Amniotic stem cell (primary cell): Measurements from ENCODE around the gene BRME1.
A peak's percentile ranks its signal among the peaks of the same experiment; 100 is the strongest.

Experiments
- DNase-seq: peaks from one replicate; lab custom pipeline; 2025; lab: John Stamatoyannopoulos, UW

The BRME1 gene

GRCh38 chr19:13905634-13906520, at the start of gene BRME1, which contains the start of gene CC2D1A:
TSS of gene BRME1 (minus strand) at chr19:13906117. CDS start at chr19:13904892, 1,225 bp downstream.
TSS of gene CC2D1A (plus strand) at chr19:13906201. CDS start at chr19:13906442, 241 bp downstream.
- DNase-seq, result peak; percentile 47

- no peak for DNase-seq
Measured at GRCh38 chr19:13954185-13954584, 48.3 kb upstream of the BRME1 start.

GRCh38 chr19:13952931-13953531, 47.1 kb upstream of the BRME1 start:
- peak; percentile 7 for DNase-seq

- DNase-seq, result peak; percentile 100
Measured at GRCh38 chr19:13952154-13952930, 46.4 kb upstream of the BRME1 start, which contains the start of gene DCAF15. TSS of gene DCAF15 (plus strand) at chr19:13952509. CDS start at chr19:13952513, 4 bp downstream.

- no peak for DNase-seq
Measured at GRCh38 chr19:13951799-13952153, 45.9 kb upstream of the BRME1 start.

- no peak for DNase-seq
Measured at GRCh38 chr19:13951043-13951442, 45.1 kb upstream of the BRME1 start.

GRCh38 chr19:13946414-13946813, 40.5 kb upstream of the BRME1 start:
- DNase-seq, result no peak

GRCh38 chr19:13942023-13942684, 36.2 kb upstream of the BRME1 start:
- no peak for DNase-seq

GRCh38 chr19:13938301-13939064, 32.6 kb upstream of the BRME1 start, which contains the start of gene PODNL1:
TSS of gene PODNL1 (minus strand) at chr19:13938417. CDS start at chr19:13938181, 236 bp downstream.
- DNase-seq, result peak; percentile 33

- no peak for DNase-seq
Measured at GRCh38 chr19:13937479-13938300, 31.8 kb upstream of the BRME1 start.

- no peak for DNase-seq
Measured at GRCh38 chr19:13935765-13936510, 30.0 kb upstream of the BRME1 start.

- DNase-seq, result no peak
Measured at GRCh38 chr19:13934785-13935109, 28.8 kb upstream of the BRME1 start.

- no peak for DNase-seq
Measured at GRCh38 chr19:13932911-13933393, 27.0 kb upstream of the BRME1 start.

GRCh38 chr19:13932149-13932637, 26.3 kb upstream of the BRME1 start:
- DNase-seq, result no peak

- no peak for DNase-seq
Measured at GRCh38 chr19:13931391-13932148, 25.7 kb upstream of the BRME1 start.

GRCh38 chr19:13930402-13930801, 24.5 kb upstream of the BRME1 start:
- DNase-seq, result no peak

- no peak for DNase-seq
Measured at GRCh38 chr19:13929956-13930355, 24.0 kb upstream of the BRME1 start.

- DNase-seq, result no peak
Measured at GRCh38 chr19:13929340-13929739, 23.4 kb upstream of the BRME1 start.
